Thyroid gland (tissue), 4 donors: Measurements from ENCODE around the gene ADGRB3. TPM values are rescaled to one million over a fixed set of nuclear protein-coding genes. Genes with fewer than 3 reads are reported as not detected.

Source experiments
- DNase-seq, 2 donors: peaks; one replicate each; pipeline ENCODE4 v3.0.0-alpha.2; 2019
- H3K27ac ChIP-seq, 3 donors: fragments of 200-600 bp; sonication (generic); 1 replicate in 2 of 3; 2 replicates in 1 of 3; pipeline ENCODE4 v1.5.1; 2016 to 2019; ENCODE audit warnings: mild to moderate bottlenecking in 1 of 3, moderate library complexity in 1 of 3
- H3K27me3 ChIP-seq: fragments of 200-600 bp; sonication (generic); one replicate; pipeline ENCODE4 v1.5.1; 2019
- H3K36me3 ChIP-seq, 2 donors: fragments of 200-600 bp; sonication (generic); one replicate each; pipeline ENCODE4 v1.5.1; 2016 to 2019
- H3K4me1 ChIP-seq, 2 donors: fragments of 200-600 bp; sonication (generic); one replicate each; pipeline ENCODE4 v1.5.1; 2017 to 2019
- H3K4me3 ChIP-seq, 3 donors: fragments of 200-600 bp; sonication (generic); replicated peaks in 1 of 3; 1 replicate in 2 of 3; 2 replicates in 1 of 3; pipeline ENCODE4 v1.5.1; 2016; ENCODE audit warnings: mild to moderate bottlenecking in 1 of 3
- H3K9me3 ChIP-seq: fragments of 200-600 bp; sonication (generic); one replicate; pipeline ENCODE4 v1.5.1; 2017
- CTCF ChIP-seq, 6 experiments: fragments of 200-600 bp in 3 of 6; fragments of 450-650 bp in 3 of 6; sonication (generic) in 3 of 6; IDR thresholded peaks; one replicate each; pipeline ENCODE4 v1.5.1; 2016 to 2019; ENCODE audit warnings: antibody characterized with exemption in 6 of 6, mild to moderate bottlenecking in 2 of 6, inconsistent platforms in 1 of 6, moderate library complexity in 1 of 6
- POLR2A ChIP-seq, 2 donors: fragments of 450-650 bp; IDR thresholded peaks; one replicate each; pipeline ENCODE4 v1.6.1; 2017; ENCODE audit warnings: antibody characterized with exemption in 2 of 2, mild to moderate bottlenecking in 2 of 2, moderate library complexity in 1 of 2
- WGBS, 2 donors: methylation state at CpG; one replicate each; pipeline ENCODE4 v1.1.5; 2017; 5-methylcytosine and 5-hydroxymethylcytosine counted together
- intact Hi-C: fragments of 100-400 bp; cut with DNase I; formaldehyde crosslinking; loops from one replicate; pipeline ENCODE4 v1.15.1; 2023
- total RNA-seq, 4 donors: library from RNA; depleted of rRNA; stranded (reverse); fragments of >200 nt; gene quantifications; one replicate each; pipeline ENCODE4 v1.2.3, GENCODE V29; 2016

ADGRB3 gene
- total RNA-seq, 4 donors from 2014 or later = 0.45 to 3.0 (median 1.4) TPM

GRCh38 chr6:68679399-68679798 lies 44.3 kb downstream of the ADGRB3 start:
- no peak overlapping the region for H3K4me3 ChIP-seq
- no peak overlapping the region for H3K27ac ChIP-seq
- intact Hi-C loops = no loop called here
- H3K9me3 ChIP-seq = no peaks in the 10 kb centered on the region
- H3K4me1 ChIP-seq = no peaks in the 10 kb centered on the region
- no peaks in the 10 kb centered on the region for H3K36me3 ChIP-seq
- no peak for DNase-seq
- 71 to 85% methylated on average over 2 of the region's 2 CpGs for WGBS, 2 donors
- no peaks in the 10 kb centered on the region for H3K27me3 ChIP-seq
- TF ChIP-seq CTCF (IDR thresholded peaks at IDR 0.05) (no peak), POLR2A (IDR thresholded peaks at IDR 0.05) (no peak)

DNA sequence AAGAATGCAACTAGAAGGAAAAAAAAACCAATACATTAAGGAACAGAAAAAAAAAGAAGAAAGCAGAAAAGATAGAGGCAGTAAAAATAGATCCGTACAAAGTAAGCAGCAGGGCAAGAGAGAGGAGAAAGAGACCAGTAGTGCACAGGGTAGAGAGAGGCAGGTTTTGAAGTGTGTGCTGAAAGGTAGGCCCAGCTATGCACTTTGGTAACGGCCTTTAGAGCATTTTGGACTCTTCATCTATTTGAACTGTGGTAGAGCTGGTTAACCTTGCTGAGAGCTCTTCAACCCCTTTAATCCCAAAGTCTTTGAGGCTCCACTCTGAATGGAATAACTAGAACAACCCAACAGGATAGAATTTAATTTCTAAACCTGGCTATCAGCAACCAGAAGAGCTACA lies 45.2 kb downstream of the ADGRB3 start:
- Histone ChIP-seq H3K9me3 (no peaks in the 10 kb centered on the region), H3K36me3 (no peaks in the 10 kb centered on the region), H3K4me1 (no peaks in the 10 kb centered on the region), H3K27ac (no peak overlapping the region), H3K27me3 (no peaks in the 10 kb centered on the region), H3K4me3 (no peak overlapping the region)
- 56 to 57% methylated on average over 2 of the region's 2 CpGs for WGBS, 2 donors
- intact Hi-C loops = no loop called here
- no peak for DNase-seq
- TF ChIP-seq POLR2A (IDR thresholded peaks at IDR 0.05) = no peak
- no peak for TF ChIP-seq CTCF (IDR thresholded peaks at IDR 0.05)

- no peaks in the 10 kb centered on the region for H3K9me3 ChIP-seq
- TF ChIP-seq CTCF (IDR thresholded peaks at IDR 0.05) (no peak), POLR2A (IDR thresholded peaks at IDR 0.05) (no peak)
- H3K4me1 ChIP-seq = no peaks in the 10 kb centered on the region
- 75 to 79% methylated on average over 1 of the region's 1 CpG for WGBS, 2 donors
- H3K27me3 ChIP-seq = no peaks in the 10 kb centered on the region
- no peak for DNase-seq
- no peaks in the 10 kb centered on the region for H3K36me3 ChIP-seq
- no peak overlapping the region for H3K27ac ChIP-seq
- H3K4me3 ChIP-seq = no peak overlapping the region
- intact Hi-C loops = no loop called here
Observed at GRCh38 chr6:68689910-68690309, 54.8 kb downstream of the ADGRB3 start.

DNA sequence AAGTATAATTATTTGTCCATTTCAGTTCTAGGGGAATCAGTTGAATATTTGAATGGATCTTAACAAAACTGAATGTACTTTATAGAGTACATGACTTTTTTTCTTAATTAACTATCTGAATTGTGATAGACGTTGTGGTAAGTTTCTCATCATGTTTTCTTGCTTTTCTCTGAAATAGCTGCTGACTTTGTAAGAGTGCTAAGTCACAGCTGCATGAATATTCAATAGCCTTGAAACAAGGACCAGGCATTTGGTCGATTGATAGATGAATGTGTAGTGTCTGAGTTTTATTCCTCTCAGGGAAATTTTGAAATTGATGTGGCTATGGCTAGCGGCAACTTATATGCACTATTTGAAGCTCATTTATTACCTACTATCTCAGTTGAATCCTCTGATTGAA lies 56.0 kb downstream of the ADGRB3 start:
- no peak for TF ChIP-seq POLR2A (IDR thresholded peaks at IDR 0.05)
- no peak for TF ChIP-seq CTCF (IDR thresholded peaks at IDR 0.05)
- H3K9me3 ChIP-seq = no peaks in the 10 kb centered on the region
- H3K27me3 ChIP-seq = no peaks in the 10 kb centered on the region
- H3K27ac ChIP-seq = no peak overlapping the region
- no peak for DNase-seq
- H3K4me1 ChIP-seq = no peaks in the 10 kb centered on the region
- intact Hi-C loops = no loop called here
- H3K4me3 ChIP-seq = no peak overlapping the region
- WGBS, 2 donors = 47 to 48% methylated on average over 3 of the region's 3 CpGs
- H3K36me3 ChIP-seq = no peaks in the 10 kb centered on the region

DNA sequence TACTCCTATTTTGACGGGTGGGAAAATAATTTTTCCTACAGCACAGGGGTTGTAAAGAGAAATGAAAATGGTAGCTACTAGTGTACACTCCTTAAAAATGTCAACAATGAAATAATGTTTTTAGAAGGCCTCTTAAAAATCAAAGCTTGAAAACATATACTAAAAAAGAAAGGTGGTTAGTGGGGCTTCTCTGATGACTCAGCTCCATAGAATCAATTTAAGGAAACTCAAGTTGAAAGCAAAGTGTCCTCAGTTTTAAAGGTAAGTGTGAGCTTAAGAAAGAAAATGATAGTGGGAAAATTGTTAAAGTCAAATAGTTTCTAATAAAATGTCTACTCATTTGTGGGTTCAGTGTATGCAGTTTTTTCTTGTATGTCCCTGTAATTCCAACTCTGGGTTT lies 58.2 kb downstream of the ADGRB3 start:
- Histone ChIP-seq H3K4me1 (no peaks in the 10 kb centered on the region), H3K27me3 (no peaks in the 10 kb centered on the region), H3K4me3 (no peak overlapping the region), H3K27ac (no peak overlapping the region), H3K36me3 (no peaks in the 10 kb centered on the region), H3K9me3 (no peaks in the 10 kb centered on the region)
- TF ChIP-seq CTCF (IDR thresholded peaks at IDR 0.05) = no peak
- no peak for TF ChIP-seq POLR2A (IDR thresholded peaks at IDR 0.05)
- 84 to 87% methylated on average over 1 of the region's 1 CpG for WGBS, 2 donors
- intact Hi-C loops = no loop called here
- DNase-seq = no peak
